ENCODE results near the gene SERPINB2. TPM values are rescaled to one million over a fixed set of nuclear protein-coding genes. Genes with fewer than 3 reads are reported as not detected.
A peak's percentile ranks its signal among the peaks of the same experiment; 100 is the strongest.

SERPINB2 gene
- total RNA-seq, 1 experiment from 2014 or later, result not detected

DNA sequence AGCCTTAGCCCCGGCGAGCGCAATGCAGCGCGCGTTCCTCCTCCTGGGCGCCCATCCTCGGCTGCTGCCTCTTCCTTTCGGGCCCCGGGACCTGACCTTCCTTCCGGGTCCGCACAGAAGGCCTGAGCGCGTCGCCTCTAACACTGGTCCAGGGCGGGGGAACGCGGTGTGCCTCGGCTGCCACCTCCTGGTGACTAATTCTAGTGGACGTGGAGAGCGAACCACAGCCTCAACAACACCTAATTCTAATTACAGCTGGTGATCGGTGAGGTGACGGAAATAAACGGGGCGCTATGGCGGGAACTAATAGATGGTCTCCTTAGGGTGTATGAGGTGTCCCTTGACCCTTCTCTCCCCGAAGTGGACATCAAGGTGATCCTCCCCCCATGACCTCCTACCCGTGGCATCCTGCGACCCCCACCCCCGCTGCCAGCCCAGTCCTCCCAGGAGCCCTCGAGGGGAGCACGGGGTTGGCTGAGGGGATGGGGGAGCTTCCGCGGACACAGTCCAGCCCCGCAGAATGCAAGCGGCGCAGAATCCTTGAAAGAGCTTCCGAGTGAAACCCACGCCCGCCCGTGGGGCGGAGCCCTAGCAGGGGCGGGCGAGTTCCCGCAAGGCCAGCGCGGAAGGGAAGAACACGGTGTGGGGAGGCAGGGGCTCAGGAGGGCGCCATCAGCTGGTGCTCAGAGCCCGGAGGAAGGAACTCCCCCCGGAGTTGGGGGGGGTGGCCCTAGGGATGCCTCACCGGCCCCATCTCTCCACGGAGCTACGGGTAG lies 48.8 kb downstream of the SERPINB2 start (continued):
- TF ChIP-seq, protein P1, sequence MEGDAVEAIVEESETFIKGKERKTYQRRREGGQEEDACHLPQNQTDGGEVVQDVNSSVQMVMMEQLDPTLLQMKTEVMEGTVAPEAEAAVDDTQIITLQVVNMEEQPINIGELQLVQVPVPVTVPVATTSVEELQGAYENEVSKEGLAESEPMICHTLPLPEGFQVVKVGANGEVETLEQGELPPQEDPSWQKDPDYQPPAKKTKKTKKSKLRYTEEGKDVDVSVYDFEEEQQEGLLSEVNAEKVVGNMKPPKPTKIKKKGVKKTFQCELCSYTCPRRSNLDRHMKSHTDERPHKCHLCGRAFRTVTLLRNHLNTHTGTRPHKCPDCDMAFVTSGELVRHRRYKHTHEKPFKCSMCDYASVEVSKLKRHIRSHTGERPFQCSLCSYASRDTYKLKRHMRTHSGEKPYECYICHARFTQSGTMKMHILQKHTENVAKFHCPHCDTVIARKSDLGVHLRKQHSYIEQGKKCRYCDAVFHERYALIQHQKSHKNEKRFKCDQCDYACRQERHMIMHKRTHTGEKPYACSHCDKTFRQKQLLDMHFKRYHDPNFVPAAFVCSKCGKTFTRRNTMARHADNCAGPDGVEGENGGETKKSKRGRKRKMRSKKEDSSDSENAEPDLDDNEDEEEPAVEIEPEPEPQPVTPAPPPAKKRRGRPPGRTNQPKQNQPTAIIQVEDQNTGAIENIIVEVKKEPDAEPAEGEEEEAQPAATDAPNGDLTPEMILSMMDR (IDR thresholded peaks at IDR 0.05), result peak; percentile 32; the same call in 1 of the 2 replicates
- no peak for TF ChIP-seq SMAD3 (CRISPR knock-in tag; IDR thresholded peaks at IDR 0.05; ENCODE audit: borderline replicate concordance)
- TF ChIP-seq, protein P2, sequence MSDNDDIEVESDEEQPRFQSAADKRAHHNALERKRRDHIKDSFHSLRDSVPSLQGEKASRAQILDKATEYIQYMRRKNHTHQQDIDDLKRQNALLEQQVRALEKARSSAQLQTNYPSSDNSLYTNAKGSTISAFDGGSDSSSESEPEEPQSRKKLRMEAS (CRISPR knock-in tag; IDR thresholded peaks at IDR 0.05), result 0 out of 2 replicates have a peak, but pooled peaks have one; percentile 27
- no peak for TF ChIP-seq TCF7 (CRISPR knock-in tag; IDR thresholded peaks at IDR 0.05; ENCODE audit: low read depth)
- TF ChIP-seq KAT7 (CRISPR knock-in tag; IDR thresholded peaks at IDR 0.05; ENCODE audit: borderline replicate concordance), result 0 out of 2 replicates have a peak, but pooled peaks have one; percentile 36
- no peak for TF ChIP-seq MYBL2 (CRISPR knock-in tag; IDR thresholded peaks at IDR 0.05)
- TF ChIP-seq NR2C2 (CRISPR knock-in tag; IDR thresholded peaks at IDR 0.05), result no peak
- TF ChIP-seq, protein P3, sequence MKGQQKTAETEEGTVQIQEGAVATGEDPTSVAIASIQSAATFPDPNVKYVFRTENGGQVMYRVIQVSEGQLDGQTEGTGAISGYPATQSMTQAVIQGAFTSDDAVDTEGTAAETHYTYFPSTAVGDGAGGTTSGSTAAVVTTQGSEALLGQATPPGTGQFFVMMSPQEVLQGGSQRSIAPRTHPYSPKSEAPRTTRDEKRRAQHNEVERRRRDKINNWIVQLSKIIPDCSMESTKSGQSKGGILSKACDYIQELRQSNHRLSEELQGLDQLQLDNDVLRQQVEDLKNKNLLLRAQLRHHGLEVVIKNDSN (CRISPR knock-in tag; IDR thresholded peaks at IDR 0.05), result no peak
- TF ChIP-seq, protein P4, sequence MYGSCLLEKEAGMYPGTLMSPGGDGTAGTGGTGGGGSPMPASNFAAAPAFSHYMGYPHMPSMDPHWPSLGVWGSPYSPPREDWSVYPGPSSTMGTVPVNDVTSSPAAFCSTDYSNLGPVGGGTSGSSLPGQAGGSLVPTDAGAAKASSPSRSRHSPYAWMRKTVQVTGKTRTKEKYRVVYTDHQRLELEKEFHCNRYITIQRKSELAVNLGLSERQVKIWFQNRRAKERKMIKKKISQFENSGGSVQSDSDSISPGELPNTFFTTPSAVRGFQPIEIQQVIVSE (CRISPR knock-in tag; IDR thresholded peaks at IDR 0.05; ENCODE audit: borderline replicate concordance), result no peak
- peak; percentile 86 for TF ChIP-seq ZNF263 (CRISPR knock-in tag; IDR thresholded peaks at IDR 0.05; ENCODE audit: low read depth)
- TF ChIP-seq HMGA2 (CRISPR knock-in tag; IDR thresholded peaks at IDR 0.05), result no peak
- TF ChIP-seq SP1 (CRISPR knock-in tag; conservative IDR thresholded peaks at IDR 0.05), result 0 out of 2 replicates have a peak, but pooled peaks have one; percentile 42

DNA sequence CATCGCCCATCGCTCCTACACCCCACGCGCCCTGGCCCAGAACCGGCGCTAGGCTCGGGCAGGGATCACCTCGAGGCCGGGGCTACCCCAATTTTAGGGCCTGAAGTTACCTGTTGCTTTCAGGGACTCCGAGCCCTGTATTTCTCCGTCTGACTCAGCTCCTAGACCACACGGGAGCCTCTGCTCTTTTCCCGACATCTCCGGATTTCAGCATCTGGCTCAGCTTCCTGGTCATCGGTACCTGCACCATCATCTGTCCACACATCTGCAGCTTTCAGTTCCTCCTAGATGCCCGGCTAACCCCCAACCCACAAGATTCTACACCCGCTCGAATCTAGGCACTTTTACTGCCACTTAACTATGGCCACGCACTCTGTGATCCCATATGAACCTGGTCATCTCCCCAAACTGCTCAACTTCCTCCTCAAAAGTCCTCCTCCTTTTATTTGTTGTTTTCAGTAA lies 49.5 kb downstream of the SERPINB2 start:
- no peaks in the 10 kb centered on the region for H3K9me3 Mint-ChIP-seq
- TF ChIP-seq SP1 (CRISPR knock-in tag; conservative IDR thresholded peaks at IDR 0.05) (no peak), ZNF317 (CRISPR knock-in tag; IDR thresholded peaks at IDR 0.05; ENCODE audit: borderline replicate concordance, low read depth) (no peak)
- H3K4me3 Mint-ChIP-seq, result no peak overlapping the region
- no peak overlapping the region for H3K27ac Mint-ChIP-seq
- no peaks in the 10 kb centered on the region for H3K36me3 Mint-ChIP-seq
- ATAC-seq, result no peak
- peaks cover 14% of the 10 kb centered on the region for H3K27me3 Mint-ChIP-seq (ENCODE audit: low read depth)
- ChIA-PET CTCF (interaction anchor here (1.0 to 1.7 kb wide), 20 partner anchors 12 to 425 kb away, joined by 3 to 11 read pairs (median 5); partner anchors contain the start of genes HMSD, SERPINB10, SERPINB12 and SERPINB8), POLR2A (interaction anchor here (0.5 kb wide), 1 partner anchor 13 kb away, joined by 3 read pairs; no protein-coding TSS in a partner anchor)
- peaks cover 5% of the 10 kb centered on the region; the same call in 1 of the 2 replicates for H3K4me1 Mint-ChIP-seq
- no peak for DNase-seq (ENCODE audit: low spot score)

DNA sequence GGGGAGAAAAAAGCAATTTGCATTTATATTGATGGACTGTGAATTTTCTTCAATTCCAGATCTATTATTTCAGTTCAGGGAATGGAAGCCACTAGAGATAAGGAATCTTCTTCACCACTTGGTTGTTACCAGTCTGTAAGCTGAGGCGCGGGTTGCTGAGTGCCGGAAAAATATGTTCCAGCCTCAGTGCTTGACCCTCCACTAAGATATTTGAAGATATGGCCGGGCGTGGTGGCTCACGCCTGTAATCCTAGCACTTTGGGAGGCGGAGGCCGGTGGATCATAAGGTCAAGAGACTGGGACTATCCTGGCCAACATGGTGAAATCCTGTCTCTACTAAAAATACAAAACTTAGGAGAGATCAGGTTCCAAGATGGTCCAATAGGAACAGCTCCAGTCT lies 52.5 kb downstream of the SERPINB2 start:
- CTCF ChIA-PET, result interaction anchor here (1.3 kb wide), 3 partner anchors 9 to 55 kb away, joined by 3 to 9 read pairs (median 4); no protein-coding TSS in a partner anchor
- TF ChIP-seq, protein P5, sequence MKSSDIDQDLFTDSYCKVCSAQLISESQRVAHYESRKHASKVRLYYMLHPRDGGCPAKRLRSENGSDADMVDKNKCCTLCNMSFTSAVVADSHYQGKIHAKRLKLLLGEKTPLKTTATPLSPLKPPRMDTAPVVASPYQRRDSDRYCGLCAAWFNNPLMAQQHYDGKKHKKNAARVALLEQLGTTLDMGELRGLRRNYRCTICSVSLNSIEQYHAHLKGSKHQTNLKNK (CRISPR knock-in tag; IDR thresholded peaks at IDR 0.05), result no peak
- TF ChIP-seq NFATC4 (CRISPR knock-in tag; IDR thresholded peaks at IDR 0.05) (no peak), ESRRA (CRISPR knock-in tag; IDR thresholded peaks at IDR 0.05; ENCODE audit: borderline replicate concordance) (no peak), SMAD3 (CRISPR knock-in tag; IDR thresholded peaks at IDR 0.05; ENCODE audit: borderline replicate concordance) (no peak), OVOL2 (CRISPR knock-in tag; IDR thresholded peaks at IDR 0.05; ENCODE audit: borderline replicate concordance) (no peak), NR3C1 (CRISPR knock-in tag; conservative IDR thresholded peaks at IDR 0.05; ENCODE audit: low read depth) (no peak)
- TF ChIP-seq, protein P6, sequence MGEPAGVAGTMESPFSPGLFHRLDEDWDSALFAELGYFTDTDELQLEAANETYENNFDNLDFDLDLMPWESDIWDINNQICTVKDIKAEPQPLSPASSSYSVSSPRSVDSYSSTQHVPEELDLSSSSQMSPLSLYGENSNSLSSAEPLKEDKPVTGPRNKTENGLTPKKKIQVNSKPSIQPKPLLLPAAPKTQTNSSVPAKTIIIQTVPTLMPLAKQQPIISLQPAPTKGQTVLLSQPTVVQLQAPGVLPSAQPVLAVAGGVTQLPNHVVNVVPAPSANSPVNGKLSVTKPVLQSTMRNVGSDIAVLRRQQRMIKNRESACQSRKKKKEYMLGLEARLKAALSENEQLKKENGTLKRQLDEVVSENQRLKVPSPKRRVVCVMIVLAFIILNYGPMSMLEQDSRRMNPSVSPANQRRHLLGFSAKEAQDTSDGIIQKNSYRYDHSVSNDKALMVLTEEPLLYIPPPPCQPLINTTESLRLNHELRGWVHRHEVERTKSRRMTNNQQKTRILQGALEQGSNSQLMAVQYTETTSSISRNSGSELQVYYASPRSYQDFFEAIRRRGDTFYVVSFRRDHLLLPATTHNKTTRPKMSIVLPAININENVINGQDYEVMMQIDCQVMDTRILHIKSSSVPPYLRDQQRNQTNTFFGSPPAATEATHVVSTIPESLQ (CRISPR knock-in tag; IDR thresholded peaks at IDR 0.05), result no peak
- TF ChIP-seq, protein P7, sequence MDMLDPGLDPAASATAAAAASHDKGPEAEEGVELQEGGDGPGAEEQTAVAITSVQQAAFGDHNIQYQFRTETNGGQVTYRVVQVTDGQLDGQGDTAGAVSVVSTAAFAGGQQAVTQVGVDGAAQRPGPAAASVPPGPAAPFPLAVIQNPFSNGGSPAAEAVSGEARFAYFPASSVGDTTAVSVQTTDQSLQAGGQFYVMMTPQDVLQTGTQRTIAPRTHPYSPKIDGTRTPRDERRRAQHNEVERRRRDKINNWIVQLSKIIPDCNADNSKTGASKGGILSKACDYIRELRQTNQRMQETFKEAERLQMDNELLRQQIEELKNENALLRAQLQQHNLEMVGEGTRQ (CRISPR knock-in tag; IDR thresholded peaks at IDR 0.05), result no peak
- TF ChIP-seq, protein P8, sequence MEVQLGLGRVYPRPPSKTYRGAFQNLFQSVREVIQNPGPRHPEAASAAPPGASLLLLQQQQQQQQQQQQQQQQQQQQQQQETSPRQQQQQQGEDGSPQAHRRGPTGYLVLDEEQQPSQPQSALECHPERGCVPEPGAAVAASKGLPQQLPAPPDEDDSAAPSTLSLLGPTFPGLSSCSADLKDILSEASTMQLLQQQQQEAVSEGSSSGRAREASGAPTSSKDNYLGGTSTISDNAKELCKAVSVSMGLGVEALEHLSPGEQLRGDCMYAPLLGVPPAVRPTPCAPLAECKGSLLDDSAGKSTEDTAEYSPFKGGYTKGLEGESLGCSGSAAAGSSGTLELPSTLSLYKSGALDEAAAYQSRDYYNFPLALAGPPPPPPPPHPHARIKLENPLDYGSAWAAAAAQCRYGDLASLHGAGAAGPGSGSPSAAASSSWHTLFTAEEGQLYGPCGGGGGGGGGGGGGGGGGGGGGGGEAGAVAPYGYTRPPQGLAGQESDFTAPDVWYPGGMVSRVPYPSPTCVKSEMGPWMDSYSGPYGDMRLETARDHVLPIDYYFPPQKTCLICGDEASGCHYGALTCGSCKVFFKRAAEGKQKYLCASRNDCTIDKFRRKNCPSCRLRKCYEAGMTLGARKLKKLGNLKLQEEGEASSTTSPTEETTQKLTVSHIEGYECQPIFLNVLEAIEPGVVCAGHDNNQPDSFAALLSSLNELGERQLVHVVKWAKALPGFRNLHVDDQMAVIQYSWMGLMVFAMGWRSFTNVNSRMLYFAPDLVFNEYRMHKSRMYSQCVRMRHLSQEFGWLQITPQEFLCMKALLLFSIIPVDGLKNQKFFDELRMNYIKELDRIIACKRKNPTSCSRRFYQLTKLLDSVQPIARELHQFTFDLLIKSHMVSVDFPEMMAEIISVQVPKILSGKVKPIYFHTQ (CRISPR knock-in tag; IDR thresholded peaks at IDR 0.05), result no peak

More for the DNA sequence above, 52.5 kb downstream of the SERPINB2 start:
- POLR2A ChIA-PET, result no interaction called here
- Mint-ChIP-seq H3K36me3 (no peaks in the 10 kb centered on the region), H3K4me1 (peaks cover 5% of the 10 kb centered on the region; the same call in 1 of the 2 replicates), H3K27me3 (ENCODE audit: low read depth) (peaks cover 18% of the 10 kb centered on the region), H3K9me3 (no peaks in the 10 kb centered on the region), H3K27ac (no peak overlapping the region), H3K4me3 (no peak overlapping the region; the same call in 1 of the 2 replicates)
- DNase-seq (ENCODE audit: low spot score) (no peak), ATAC-seq (no peak)

All from WTC11 (cell line).